ENCODE data around the gene CFAP92.

- no peak for TF ChIP-seq CTCF (conservative IDR thresholded peaks at IDR 0.05; ENCODE audit: low read depth, low read length)
- no peak for TF ChIP-seq EZH2phosphoT487 (IDR thresholded peaks at IDR 0.05; ENCODE audit: borderline replicate concordance, low read length)
Observed at GRCh38 chr3:128996200-128996599, 2.3 kb upstream of the CFAP92 start.
